ENCODE measurements around the gene TDRD7.

The TDRD7 gene

GRCh38 chr9:97411789-97412625, at the start of gene TDRD7:
TDRD7 (plus strand) TSS chr9:97412096; CDS start chr9:97428466, 16,370 bp downstream.
- Histone ChIP-seq H3K9ac (ENCODE audit: low read length) (peak within 1 kb of the TSS; percentile 81), H3K36me3 (ENCODE audit: control insufficient read depth, insufficient read depth, low read length) (no peaks in the 10 kb centered on the region), H3K4me1 (ENCODE audit: control insufficient read depth, insufficient read depth, low read length) (peaks cover 17% of the 10 kb centered on the region), H3K9me3 (ENCODE audit: control insufficient read depth, low read length) (no peaks in the 10 kb centered on the region), H3K4me3 (ENCODE audit: low read length) (peak within 1 kb of the TSS; percentile 56), H3K27me3 (ENCODE audit: control insufficient read depth, insufficient read depth, low read length) (no peaks in the 10 kb centered on the region)

- no peak overlapping the region for H3K9ac ChIP-seq (ENCODE audit: low read length)
- no peaks in the 10 kb centered on the region for H3K4me1 ChIP-seq (ENCODE audit: control insufficient read depth, insufficient read depth, low read length)
- no peaks in the 10 kb centered on the region for H3K9me3 ChIP-seq (ENCODE audit: control insufficient read depth, low read length)
- H3K4me3 ChIP-seq (ENCODE audit: low read length) = no peak overlapping the region
- no peaks in the 10 kb centered on the region for H3K36me3 ChIP-seq (ENCODE audit: control insufficient read depth, insufficient read depth, low read length)
- H3K27me3 ChIP-seq (ENCODE audit: control insufficient read depth, insufficient read depth, low read length) = no peaks in the 10 kb centered on the region
These were observed 48.9 kb upstream of the TDRD7 start for GRCh38 chr9:97362777-97363545.

- Histone ChIP-seq H3K4me3 (ENCODE audit: low read length) (no peak overlapping the region), H3K36me3 (ENCODE audit: control insufficient read depth, insufficient read depth, low read length) (no peaks in the 10 kb centered on the region)
These were observed 48.1 kb upstream of the TDRD7 start for GRCh38 chr9:97363661-97364299.

GRCh38 chr9:97364769-97365490, 47.0 kb upstream of the TDRD7 start:
- H3K9ac ChIP-seq (ENCODE audit: low read length) = no peak overlapping the region
- H3K4me3 ChIP-seq (ENCODE audit: low read length) = no peak overlapping the region
- H3K4me1 ChIP-seq (ENCODE audit: control insufficient read depth, insufficient read depth, low read length) = no peaks in the 10 kb centered on the region
- H3K27me3 ChIP-seq (ENCODE audit: control insufficient read depth, insufficient read depth, low read length) = no peaks in the 10 kb centered on the region
- H3K9me3 ChIP-seq (ENCODE audit: control insufficient read depth, low read length) = no peaks in the 10 kb centered on the region
- no peaks in the 10 kb centered on the region for H3K36me3 ChIP-seq (ENCODE audit: control insufficient read depth, insufficient read depth, low read length)

More at GRCh38 chr9:97363661-97364299, 48.1 kb upstream of the TDRD7 start:
- H3K9ac ChIP-seq (ENCODE audit: low read length) = no peak overlapping the region
- H3K4me1 ChIP-seq (ENCODE audit: control insufficient read depth, insufficient read depth, low read length) = no peaks in the 10 kb centered on the region
- H3K27me3 ChIP-seq (ENCODE audit: control insufficient read depth, insufficient read depth, low read length) = no peaks in the 10 kb centered on the region
- no peaks in the 10 kb centered on the region for H3K9me3 ChIP-seq (ENCODE audit: control insufficient read depth, low read length)

GRCh38 chr9:97365634-97366033, 46.3 kb upstream of the TDRD7 start:
- Histone ChIP-seq H3K4me1 (ENCODE audit: control insufficient read depth, insufficient read depth, low read length) (no peaks in the 10 kb centered on the region), H3K4me3 (ENCODE audit: low read length) (no peak overlapping the region), H3K27me3 (ENCODE audit: control insufficient read depth, insufficient read depth, low read length) (no peaks in the 10 kb centered on the region), H3K9me3 (ENCODE audit: control insufficient read depth, low read length) (no peaks in the 10 kb centered on the region), H3K36me3 (ENCODE audit: control insufficient read depth, insufficient read depth, low read length) (no peaks in the 10 kb centered on the region), H3K9ac (ENCODE audit: low read length) (no peak overlapping the region)

GRCh38 chr9:97366476-97366875, 45.4 kb upstream of the TDRD7 start:
- Histone ChIP-seq H3K4me3 (ENCODE audit: low read length) (no peak overlapping the region), H3K27me3 (ENCODE audit: control insufficient read depth, insufficient read depth, low read length) (no peaks in the 10 kb centered on the region), H3K9ac (ENCODE audit: low read length) (no peak overlapping the region), H3K36me3 (ENCODE audit: control insufficient read depth, insufficient read depth, low read length) (no peaks in the 10 kb centered on the region), H3K4me1 (ENCODE audit: control insufficient read depth, insufficient read depth, low read length) (no peaks in the 10 kb centered on the region), H3K9me3 (ENCODE audit: control insufficient read depth, low read length) (no peaks in the 10 kb centered on the region)

- Histone ChIP-seq H3K36me3 (ENCODE audit: control insufficient read depth, insufficient read depth, low read length) (no peaks in the 10 kb centered on the region), H3K27me3 (ENCODE audit: control insufficient read depth, insufficient read depth, low read length) (no peaks in the 10 kb centered on the region), H3K4me1 (ENCODE audit: control insufficient read depth, insufficient read depth, low read length) (no peaks in the 10 kb centered on the region), H3K4me3 (ENCODE audit: low read length) (no peak overlapping the region), H3K9ac (ENCODE audit: low read length) (no peak overlapping the region), H3K9me3 (ENCODE audit: control insufficient read depth, low read length) (no peaks in the 10 kb centered on the region)
These were observed 45.0 kb upstream of the TDRD7 start for GRCh38 chr9:97366889-97367288.

GRCh38 chr9:97367729-97368128, 44.2 kb upstream of the TDRD7 start:
- no peak overlapping the region for H3K9ac ChIP-seq (ENCODE audit: low read length)
- H3K36me3 ChIP-seq (ENCODE audit: control insufficient read depth, insufficient read depth, low read length) = no peaks in the 10 kb centered on the region
- no peaks in the 10 kb centered on the region for H3K27me3 ChIP-seq (ENCODE audit: control insufficient read depth, insufficient read depth, low read length)
- H3K4me3 ChIP-seq (ENCODE audit: low read length) = no peak overlapping the region
- H3K4me1 ChIP-seq (ENCODE audit: control insufficient read depth, insufficient read depth, low read length) = no peaks in the 10 kb centered on the region
- no peaks in the 10 kb centered on the region for H3K9me3 ChIP-seq (ENCODE audit: control insufficient read depth, low read length)

- H3K9me3 ChIP-seq (ENCODE audit: control insufficient read depth, low read length) = no peaks in the 10 kb centered on the region
- no peaks in the 10 kb centered on the region for H3K27me3 ChIP-seq (ENCODE audit: control insufficient read depth, insufficient read depth, low read length)
- H3K4me3 ChIP-seq (ENCODE audit: low read length) = no peak overlapping the region
- H3K4me1 ChIP-seq (ENCODE audit: control insufficient read depth, insufficient read depth, low read length) = no peaks in the 10 kb centered on the region
- H3K9ac ChIP-seq (ENCODE audit: low read length) = no peak overlapping the region
- H3K36me3 ChIP-seq (ENCODE audit: control insufficient read depth, insufficient read depth, low read length) = no peaks in the 10 kb centered on the region
These were observed 42.9 kb upstream of the TDRD7 start for GRCh38 chr9:97368964-97369363.

GRCh38 chr9:97372580-97372979, 39.3 kb upstream of the TDRD7 start:
- no peak overlapping the region for H3K9ac ChIP-seq (ENCODE audit: low read length)
- H3K27me3 ChIP-seq (ENCODE audit: control insufficient read depth, insufficient read depth, low read length) = no peaks in the 10 kb centered on the region
- no peaks in the 10 kb centered on the region for H3K9me3 ChIP-seq (ENCODE audit: control insufficient read depth, low read length)
- no peak overlapping the region for H3K4me3 ChIP-seq (ENCODE audit: low read length)
- no peaks in the 10 kb centered on the region for H3K4me1 ChIP-seq (ENCODE audit: control insufficient read depth, insufficient read depth, low read length)
- no peaks in the 10 kb centered on the region for H3K36me3 ChIP-seq (ENCODE audit: control insufficient read depth, insufficient read depth, low read length)

GRCh38 chr9:97373331-97373730, 38.6 kb upstream of the TDRD7 start:
- H3K36me3 ChIP-seq (ENCODE audit: control insufficient read depth, insufficient read depth, low read length) = no peaks in the 10 kb centered on the region
- H3K4me3 ChIP-seq (ENCODE audit: low read length) = no peak overlapping the region
- H3K4me1 ChIP-seq (ENCODE audit: control insufficient read depth, insufficient read depth, low read length) = no peaks in the 10 kb centered on the region
- no peaks in the 10 kb centered on the region for H3K27me3 ChIP-seq (ENCODE audit: control insufficient read depth, insufficient read depth, low read length)
- no peaks in the 10 kb centered on the region for H3K9me3 ChIP-seq (ENCODE audit: control insufficient read depth, low read length)
- no peak overlapping the region for H3K9ac ChIP-seq (ENCODE audit: low read length)

Data from mucosa of stomach (tissue), 1 donor.